SW480 (cell line): ENCODE results near the gene MAP3K19.
"Not testable (repeated sequence)": the region's sequence is repeated elsewhere in the genome, so short reads cannot be mapped to it uniquely, and the experiment has no call there.

Source experiments
- DNase-seq: peaks from one replicate; pipeline ENCODE4 v3.0.0-alpha.2; 2016; ENCODE audit warnings: low spot score

Gene MAP3K19, protein sequence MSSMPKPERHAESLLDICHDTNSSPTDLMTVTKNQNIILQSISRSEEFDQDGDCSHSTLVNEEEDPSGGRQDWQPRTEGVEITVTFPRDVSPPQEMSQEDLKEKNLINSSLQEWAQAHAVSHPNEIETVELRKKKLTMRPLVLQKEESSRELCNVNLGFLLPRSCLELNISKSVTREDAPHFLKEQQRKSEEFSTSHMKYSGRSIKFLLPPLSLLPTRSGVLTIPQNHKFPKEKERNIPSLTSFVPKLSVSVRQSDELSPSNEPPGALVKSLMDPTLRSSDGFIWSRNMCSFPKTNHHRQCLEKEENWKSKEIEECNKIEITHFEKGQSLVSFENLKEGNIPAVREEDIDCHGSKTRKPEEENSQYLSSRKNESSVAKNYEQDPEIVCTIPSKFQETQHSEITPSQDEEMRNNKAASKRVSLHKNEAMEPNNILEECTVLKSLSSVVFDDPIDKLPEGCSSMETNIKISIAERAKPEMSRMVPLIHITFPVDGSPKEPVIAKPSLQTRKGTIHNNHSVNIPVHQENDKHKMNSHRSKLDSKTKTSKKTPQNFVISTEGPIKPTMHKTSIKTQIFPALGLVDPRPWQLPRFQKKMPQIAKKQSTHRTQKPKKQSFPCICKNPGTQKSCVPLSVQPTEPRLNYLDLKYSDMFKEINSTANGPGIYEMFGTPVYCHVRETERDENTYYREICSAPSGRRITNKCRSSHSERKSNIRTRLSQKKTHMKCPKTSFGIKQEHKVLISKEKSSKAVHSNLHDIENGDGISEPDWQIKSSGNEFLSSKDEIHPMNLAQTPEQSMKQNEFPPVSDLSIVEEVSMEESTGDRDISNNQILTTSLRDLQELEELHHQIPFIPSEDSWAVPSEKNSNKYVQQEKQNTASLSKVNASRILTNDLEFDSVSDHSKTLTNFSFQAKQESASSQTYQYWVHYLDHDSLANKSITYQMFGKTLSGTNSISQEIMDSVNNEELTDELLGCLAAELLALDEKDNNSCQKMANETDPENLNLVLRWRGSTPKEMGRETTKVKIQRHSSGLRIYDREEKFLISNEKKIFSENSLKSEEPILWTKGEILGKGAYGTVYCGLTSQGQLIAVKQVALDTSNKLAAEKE (N-terminal part only)

DNA sequence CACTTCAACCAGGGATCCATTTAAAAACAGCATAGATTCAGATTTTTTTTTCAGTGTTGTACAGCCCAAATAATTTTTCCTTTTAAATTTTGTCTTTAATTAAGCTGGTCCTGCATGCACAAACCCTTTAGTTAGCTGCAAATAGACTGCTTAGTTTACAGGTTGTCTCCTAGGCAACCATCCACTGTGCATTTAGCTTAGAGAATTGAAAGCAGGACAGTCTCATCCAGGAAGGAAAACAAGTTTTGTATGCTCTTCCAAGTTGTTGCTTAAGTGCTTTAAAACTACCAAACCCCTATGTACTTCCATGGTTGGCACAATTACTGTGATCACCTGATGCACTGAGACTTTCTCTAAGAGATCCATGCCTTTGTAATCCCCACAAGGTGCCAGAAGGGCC is at the start of gene MAP3K19:
MAP3K19 (minus strand) TSS at position 148 of the 400 bp plus-strand sequence. CDS start 22,800 bp downstream, outside the sequence.
- no peak for DNase-seq

DNA sequence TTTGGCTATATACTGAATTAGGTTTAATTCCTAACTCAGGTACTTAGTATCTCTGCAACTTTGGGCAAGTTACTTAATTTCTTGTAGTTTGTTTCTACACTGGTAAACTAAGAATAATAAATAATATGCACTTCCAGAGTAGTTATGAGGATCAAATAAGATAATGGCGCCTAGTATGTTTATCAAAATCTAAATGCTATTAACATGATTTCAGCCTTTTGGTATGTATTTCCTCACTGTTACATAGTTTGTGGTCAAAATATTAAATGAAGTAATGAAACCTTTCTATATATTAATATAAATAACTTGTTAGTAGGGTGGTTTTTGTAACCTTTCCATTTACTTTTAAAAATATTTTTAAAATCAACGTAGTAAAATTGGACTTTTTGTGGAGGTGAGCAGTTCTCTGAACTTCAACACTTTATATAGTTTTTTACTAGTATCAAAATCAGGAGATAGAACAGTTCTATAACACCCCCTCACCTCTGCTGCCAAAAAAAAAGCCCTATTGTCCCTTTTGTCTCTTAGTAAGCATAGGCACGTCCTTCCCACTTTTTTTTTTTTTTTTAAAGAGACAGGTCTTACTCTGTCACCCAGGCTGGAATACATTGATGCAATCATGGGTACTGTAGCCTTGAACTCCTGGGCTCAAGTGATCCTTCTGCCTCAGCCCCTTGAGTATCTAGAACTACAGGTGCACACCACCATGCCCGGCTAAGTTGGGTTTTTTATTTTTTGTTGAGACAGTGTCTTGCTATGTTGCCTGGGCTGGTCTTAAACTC is 49.6 kb upstream of the MAP3K19 start:
- no peak for DNase-seq

DNA sequence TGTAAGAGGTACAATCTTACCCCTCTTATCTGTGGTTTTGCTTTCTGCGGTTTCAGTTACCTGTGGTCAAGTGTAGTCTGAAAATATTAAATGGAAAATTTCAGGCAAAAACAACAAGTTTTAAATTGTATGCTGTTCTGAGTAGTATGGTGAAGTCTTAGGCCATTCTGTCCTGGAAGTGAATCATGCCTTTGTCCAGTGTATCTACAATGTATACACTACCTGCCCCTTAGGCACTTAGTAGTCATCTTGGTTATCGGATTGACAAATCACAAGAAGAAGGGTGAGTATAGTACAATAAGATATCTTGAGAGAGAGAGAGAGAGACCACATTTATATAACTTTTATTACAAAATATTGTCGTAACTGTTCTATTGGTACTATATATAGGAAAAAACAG is 48.3 kb upstream of the MAP3K19 start:
- no peak for DNase-seq

DNA sequence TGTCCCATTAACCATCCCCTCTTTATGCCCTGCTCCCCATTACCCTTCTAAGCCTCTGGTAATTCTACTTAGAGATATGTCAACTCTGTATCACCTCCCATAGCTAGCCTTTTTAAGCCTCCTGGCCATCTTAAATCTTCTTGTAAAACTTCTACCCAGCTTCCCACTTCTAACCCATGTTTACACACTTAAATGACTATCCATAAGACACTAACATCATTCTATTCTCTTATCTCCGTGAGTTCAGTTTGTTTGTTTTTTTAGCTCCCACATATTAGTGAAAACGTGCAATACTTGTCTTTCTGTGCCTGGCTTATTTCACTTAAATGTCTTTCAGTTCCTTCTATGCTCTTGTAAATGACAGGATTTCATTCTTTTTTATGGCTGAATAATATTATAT is 47.3 kb upstream of the MAP3K19 start:
- no peak for DNase-seq

DNA sequence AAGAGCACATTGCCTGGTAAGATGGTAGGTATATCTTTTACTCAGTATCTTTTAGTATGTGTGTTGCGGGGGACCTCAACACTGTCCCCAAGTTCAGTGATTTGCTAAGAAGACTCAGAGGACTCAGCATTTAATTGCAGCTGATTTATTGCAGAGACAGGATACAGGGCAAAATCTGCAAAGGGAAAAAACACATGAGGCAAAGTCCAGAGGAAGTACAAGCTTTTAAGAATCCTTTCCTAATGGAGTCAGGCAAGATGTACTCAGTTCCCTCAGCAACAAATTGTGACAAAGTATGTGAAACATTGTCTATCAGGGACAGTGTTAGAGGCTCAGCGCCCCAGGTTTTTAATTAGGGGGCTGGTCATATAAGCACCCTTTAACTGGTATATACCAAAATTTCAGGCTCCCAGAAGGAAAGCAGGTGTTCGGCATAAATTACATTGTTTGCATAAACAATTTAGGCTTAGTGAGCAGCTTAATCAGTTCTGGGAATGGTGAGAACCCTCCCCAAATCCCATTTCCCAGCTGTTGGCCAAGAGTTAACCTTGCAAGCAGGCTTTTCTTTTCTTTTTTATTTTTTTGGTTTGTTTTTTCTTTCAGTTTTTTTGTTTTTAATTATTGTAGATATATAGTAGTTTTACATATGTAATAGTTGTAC is 46.6 kb upstream of the MAP3K19 start:
- no peak for DNase-seq

DNA sequence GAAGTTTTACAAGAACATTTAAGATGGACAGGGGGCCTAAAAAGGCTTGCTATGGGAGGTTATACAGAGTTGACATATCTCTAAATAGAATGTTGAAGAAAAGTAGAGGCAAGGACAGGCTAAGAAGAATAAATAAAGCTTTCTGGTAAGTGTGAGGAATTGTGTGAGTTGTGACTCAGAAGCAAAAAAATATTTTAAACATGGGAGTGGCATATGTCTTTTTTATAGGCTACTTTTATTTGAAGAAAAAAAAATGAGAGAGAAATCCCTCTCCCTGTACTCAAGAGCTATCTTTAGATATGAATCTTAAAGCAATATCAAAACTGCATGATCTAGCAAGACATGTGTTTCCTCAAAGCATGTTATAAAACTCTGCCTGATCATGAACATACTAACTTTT is 45.9 kb upstream of the MAP3K19 start:
- no peak for DNase-seq

DNA sequence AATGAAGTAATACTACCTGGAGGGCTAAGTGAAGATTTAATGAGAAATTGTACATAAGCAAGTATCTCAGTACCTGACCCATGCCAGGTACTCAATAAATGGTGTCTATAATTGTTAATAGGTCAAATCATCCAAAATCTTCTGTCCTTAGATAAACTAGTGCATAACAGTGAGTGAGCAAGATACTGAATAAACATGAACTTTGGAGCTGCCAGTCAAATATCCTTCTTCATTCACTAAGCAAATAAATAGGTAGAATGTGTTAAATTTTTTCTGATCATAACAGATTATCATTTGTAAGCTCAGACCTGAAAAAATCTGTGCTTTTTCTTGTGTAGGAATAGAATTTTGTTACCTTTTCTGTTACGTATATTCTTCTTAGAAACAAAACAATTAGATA is 44.4 kb upstream of the MAP3K19 start:
- DNase-seq, result no peak

DNA sequence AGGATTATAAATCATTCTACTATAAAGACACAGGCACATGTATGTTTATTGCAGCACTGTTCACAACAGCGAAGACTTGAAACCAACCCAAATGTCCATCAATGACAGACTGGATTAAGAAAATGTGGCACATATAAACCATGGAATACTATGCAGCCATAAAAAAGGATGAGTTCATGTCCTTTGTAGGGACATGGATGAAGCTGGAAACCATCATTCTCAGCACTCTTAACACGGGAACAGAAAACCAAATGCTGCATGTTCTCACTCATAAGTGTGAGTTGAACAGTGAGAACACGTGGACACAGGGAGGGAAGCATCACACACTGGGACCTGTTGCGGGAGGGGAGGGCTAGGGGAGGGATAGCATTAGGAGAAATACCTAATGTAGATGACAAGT is 42.4 kb upstream of the MAP3K19 start:
- DNase-seq, result not testable (repeated sequence)

DNA sequence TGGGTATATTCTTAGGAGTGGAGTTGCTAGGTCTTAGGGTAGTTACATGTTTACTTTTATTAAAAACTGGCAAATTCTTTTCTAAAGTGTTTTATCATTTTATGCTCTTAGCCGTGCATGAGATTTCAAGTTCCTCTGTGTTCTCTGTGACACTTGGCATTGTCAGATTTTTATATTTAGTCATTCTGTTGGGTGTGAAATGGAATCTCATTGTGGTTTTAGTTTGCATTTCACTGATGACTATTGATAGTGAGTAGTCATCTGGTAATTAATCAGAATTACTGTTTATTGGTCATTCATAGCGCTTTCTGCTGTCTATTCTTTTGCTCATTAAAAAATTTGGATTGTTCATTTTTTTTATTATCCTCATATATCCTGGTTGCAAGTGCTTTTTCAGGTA is 39.0 kb upstream of the MAP3K19 start:
- no peak for DNase-seq

DNA sequence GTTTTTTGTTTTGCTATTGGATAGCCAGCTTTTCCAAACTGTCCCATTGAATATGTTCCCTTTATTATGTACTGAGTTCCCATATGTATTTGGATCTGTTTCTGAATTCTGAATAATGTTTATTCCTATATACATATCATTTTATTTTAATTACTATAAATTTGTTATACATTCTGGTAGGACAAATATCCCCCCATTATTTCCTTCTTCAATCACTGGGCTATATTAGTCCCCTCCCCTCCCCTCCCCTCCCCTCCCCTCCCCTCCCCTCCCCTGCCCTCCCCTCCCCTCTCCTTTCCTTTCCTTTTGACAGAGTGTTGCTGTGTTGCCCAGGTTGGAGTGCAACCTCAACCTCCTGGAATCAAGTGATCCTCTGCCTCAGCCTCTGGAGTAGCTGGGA is 31.2 kb upstream of the MAP3K19 start:
- no peak for DNase-seq

DNA sequence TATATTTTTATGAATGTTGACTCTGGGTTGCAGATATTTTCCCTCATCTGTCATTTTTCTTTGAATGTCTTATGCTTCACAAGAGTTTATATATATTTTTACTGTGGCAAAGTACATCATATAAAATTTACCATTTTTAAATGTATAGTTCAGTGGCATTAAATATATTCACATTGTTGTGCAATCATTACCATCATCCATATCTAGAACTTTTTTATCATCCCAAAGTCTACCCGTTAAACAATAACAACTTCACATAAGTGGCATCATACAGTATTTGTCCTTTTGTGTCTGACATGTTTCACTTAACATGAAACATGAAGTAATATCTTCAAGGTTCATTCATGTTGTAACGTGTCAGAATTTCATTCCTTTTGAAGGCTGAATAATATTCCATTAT is 29.3 kb upstream of the MAP3K19 start:
- DNase-seq, result no peak

DNA sequence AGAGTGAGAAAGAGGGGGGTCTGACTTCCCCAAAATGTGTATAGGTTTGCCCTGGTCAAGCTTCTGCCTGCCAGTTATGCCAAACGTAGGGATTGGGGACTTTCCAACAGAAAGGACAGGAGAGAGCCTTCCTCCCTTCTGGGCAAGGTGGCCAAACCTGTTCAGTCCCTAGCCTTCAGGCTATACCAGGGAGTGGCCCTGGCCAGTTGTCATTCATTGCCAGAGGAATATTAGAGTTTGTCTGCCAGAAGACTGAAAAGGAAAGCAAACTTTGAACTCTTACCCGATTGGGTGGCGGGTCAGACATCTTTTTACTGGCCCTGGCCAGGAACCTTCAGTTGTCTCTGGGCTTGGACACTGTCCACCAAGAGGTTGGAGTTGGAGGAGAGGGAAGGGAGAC is 27.0 kb upstream of the MAP3K19 start:
- no peak for DNase-seq

DNA sequence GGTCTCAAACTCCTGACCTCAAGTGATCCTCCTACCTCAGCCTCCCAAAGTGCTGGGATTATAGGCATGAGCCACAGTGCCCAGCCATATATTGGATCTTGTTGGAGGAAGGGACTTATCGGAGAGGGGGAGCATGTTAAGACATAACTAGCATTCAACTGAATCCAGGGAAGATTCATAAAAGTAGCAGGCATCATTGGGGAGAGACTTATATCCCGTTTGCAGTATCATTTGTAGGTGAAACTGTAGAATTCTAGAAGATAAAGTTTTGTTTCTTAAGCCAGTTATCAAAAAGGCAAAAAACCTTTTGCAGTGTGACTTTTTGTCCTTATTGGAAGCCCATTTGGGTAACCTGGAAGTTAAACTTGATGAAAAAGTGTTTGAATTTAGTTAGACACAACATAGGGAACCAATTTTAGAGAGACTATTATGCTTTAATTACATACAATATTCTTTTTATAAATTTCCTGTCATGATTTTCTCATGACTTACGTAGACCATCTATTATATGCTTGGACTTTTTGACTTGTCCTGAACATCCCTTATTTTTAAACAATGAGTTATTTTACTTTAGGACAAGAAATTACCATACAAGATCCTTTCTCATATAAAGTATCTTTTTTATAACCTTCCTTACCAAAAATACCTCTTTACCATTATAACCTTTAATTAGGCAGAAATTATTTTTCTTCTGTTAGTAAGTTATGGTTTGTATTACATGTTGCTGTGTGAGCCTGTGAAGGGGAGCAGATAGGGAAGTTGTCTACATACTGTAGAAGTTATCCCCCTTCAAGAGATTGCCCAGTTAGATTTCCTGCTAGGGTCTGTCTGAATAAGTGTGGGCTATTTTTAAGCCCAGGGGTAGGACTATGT is 25.1 kb upstream of the MAP3K19 start:
- no peak for DNase-seq

DNA sequence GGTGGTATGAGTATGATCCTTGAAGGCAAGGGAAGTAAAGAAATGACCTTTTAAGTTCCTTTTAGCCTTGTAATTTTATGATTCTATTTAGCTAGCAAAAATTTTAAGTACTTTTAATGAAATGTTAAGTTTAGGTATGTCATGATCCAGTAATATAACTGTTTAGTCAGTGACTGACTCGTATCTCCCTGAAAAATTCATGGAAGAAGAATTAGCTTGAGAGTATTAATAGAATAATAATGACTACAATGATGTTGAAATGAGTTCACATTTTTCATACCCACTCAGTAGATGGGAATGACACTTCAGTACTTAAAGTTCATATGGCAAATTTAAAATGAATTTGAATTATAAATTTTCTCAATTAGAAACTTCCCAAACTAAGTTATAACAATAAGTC is 19.5 kb upstream of the MAP3K19 start:
- DNase-seq, result no peak

DNA sequence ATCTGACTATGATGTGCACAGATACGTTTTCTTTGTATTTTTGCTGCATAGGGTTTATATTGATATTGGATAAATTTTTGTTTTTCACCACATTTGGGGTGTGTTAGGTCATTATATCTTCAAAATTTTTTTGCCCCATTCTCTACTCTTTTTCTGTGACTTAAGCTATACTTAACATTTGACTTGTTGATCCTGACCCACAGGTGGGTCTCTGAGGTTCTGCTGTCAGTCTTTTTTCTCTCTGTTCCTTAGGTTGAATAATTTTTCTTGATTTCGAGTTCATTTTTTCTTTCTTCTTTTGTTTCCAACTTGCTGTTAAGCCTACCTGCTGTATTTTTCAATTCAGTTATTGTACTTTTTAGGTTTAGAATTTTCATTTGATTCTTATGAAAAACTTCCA is 16.9 kb upstream of the MAP3K19 start:
- DNase-seq, result no peak

DNA sequence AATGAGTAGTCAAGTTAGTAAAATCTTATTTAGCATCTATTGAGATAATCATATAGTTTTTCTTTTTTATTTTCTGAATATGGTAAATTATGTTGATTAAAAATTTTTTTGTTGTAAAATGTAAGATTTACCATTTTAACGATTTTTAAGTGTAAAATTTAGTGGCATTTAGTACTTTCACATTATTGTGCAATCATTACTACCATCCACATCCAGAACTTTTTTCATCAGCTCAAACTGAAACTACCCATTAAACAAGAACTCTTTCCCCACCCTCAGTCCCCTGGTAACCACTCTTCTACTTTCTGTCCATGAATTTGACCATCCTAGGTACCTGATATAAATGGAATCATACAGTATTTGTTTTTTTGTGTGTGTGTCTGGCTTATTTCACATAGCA is 16.0 kb upstream of the MAP3K19 start:
- no peak for DNase-seq

DNA sequence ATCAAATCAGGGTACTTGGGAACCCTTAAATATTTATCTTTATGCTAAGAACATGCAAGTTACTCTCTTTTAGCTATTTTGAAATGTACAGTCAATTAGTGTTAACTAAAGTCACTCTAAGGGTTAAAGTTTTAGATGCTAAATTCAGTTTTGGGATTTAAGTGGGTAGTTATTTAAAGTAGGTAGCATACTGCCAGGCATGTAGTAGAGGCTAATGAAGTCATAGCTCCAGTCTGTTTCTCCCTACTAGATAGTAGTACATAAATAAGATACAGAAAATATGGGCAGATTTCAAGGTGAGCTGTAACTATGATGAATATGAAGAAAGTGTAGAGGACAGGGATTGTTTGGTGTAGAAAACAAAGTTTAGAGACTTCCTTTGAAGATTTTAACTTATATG is 12.3 kb upstream of the MAP3K19 start:
- no peak for DNase-seq

DNA sequence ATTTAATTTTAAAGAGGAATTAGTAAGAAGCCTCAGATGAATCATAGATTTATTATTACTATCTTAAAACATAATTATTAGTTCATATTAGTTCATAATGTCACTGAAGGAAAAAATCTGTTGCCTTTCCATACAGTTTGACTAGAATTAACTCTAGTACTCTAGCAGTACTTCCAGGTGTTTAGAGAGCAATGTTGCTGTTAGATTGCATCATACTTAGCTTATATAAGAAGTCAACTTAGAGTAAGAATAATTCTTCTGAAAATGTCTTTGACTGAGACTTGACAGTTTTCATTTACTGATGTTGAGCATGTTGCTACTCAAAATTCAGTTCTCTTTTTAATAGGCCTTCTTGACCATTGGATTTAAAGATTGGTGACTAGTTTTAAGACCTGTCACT is 9.5 kb upstream of the MAP3K19 start:
- DNase-seq, result peak; percentile 47

DNA sequence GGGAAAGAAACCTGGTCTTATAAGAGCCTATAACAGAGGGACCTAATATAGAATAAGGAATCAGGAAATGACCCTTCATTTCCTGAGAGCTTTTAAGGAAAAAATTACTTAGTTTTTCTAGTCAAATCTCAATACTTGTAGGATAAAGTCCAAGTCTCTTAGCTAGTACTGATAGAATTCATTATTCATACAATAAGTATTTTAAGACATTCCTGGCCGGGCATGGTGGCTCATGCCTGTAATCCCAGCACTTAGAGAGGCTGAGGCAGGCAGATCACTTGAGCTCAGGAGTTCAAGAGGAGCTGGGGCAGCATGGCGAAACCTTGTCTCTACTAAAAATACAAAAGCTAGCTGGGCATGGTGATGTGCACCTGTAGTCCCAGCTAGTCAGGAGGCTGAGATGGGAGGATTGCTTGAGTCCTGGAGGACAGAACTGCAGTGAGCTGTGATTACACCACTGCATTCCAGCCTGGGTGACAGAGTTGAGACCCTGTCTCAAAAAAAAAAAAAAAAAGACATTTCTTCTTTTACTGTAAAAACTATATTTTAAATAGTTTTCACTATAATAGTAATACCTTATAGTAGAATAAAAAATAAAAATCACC is 8.0 kb upstream of the MAP3K19 start:
- no peak for DNase-seq

DNA sequence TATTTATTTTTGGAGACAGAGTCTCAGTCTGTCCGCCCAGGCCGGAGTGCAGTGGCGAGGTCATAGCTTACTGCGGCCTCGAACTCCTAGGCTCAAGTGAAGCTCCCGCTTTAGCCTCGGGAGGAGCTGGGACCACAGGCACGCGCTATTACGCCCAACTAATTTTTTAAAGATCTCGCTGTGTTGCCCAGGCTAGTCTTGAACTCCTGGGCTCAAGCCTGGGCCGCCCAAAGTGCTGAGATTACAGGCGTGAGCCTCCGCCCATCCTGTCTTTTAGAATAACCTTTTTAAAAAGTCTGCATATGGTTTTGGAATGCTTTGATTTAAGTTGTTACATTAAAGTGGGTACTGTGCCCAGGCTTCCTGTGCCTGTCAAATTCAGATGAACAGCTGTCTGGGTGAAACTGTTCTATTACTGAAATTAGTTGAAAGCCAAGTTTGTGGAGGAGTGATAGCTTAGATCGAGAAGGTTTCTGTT is 5.8 kb upstream of the MAP3K19 start:
- DNase-seq, result no peak
